ENCODE measurements around the gene CLTRN. TPM values are rescaled to one million over a fixed set of nuclear protein-coding genes. Genes with fewer than 3 reads are reported as not detected.

The CLTRN gene
- total and polyA plus RNA-seq, 8 donors, result 0.39 to 3.6 (median 2.4) TPM

- Histone ChIP-seq H3K27ac (peak overlapping the region in 1 of 2 donors; percentile 48), H3K36me3 (no peaks in the 10 kb centered on the region), H3K27me3 (peaks cover 0 to 17% of the 10 kb centered on the region in 2 donors), H3K9me3 (no peaks in the 10 kb centered on the region), H3K4me3 (no peak overlapping the region), H3K4me1 (no peaks in the 10 kb centered on the region)
- DNase-seq (no peak), ATAC-seq (peak; percentile 72)
- TF ChIP-seq, protein P1, sequence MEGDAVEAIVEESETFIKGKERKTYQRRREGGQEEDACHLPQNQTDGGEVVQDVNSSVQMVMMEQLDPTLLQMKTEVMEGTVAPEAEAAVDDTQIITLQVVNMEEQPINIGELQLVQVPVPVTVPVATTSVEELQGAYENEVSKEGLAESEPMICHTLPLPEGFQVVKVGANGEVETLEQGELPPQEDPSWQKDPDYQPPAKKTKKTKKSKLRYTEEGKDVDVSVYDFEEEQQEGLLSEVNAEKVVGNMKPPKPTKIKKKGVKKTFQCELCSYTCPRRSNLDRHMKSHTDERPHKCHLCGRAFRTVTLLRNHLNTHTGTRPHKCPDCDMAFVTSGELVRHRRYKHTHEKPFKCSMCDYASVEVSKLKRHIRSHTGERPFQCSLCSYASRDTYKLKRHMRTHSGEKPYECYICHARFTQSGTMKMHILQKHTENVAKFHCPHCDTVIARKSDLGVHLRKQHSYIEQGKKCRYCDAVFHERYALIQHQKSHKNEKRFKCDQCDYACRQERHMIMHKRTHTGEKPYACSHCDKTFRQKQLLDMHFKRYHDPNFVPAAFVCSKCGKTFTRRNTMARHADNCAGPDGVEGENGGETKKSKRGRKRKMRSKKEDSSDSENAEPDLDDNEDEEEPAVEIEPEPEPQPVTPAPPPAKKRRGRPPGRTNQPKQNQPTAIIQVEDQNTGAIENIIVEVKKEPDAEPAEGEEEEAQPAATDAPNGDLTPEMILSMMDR (IDR thresholded peaks at IDR 0.05), result no peak
- intact Hi-C loops (cut with DNase I), result no loop called here
These were observed 84.5 kb downstream of the CLTRN start for GRCh38 chrX:15579778-15580747.

Other genes with a start within 250 kb of the CLTRN start
- gene PIR, start 171.5 kb downstream of the CLTRN start, total RNA-seq, result 10 to 100 TPM; 16.5 to 32.7 TPM
- gene PIR, start 171.5 kb downstream of the CLTRN start, polyA plus RNA-seq (ENCODE audit: insufficient read length in 6 of 6), result 10 to 100 TPM in 3 of 6 donors, 1 to 10 TPM in 3; 8.0 to 12.0 (median 9.5) TPM
- 1 to 10 TPM; 2.6 to 3.8 TPM for gene BMX, start 164.0 kb downstream of the CLTRN start, total RNA-seq
- 1 to 10 TPM; 1.5 to 5.8 (median 2.3) TPM for gene BMX, start 164.0 kb downstream of the CLTRN start, polyA plus RNA-seq (ENCODE audit: insufficient read length in 6 of 6)
- 1 to 10 TPM; 2.0 to 3.6 TPM for gene ACE2, start 63.8 kb downstream of the CLTRN start, total RNA-seq
- 1 to 10 TPM in 1 of 6 donors, under 1 TPM in 5; 0.49 to 1.5 (median 0.69) TPM for gene ACE2, start 63.8 kb downstream of the CLTRN start, polyA plus RNA-seq (ENCODE audit: insufficient read length in 6 of 6)
- gene CA5B, start 73.5 kb upstream of the CLTRN start, total RNA-seq, result 10 to 100 TPM; 10.7 to 13.7 TPM
- gene CA5B, start 73.5 kb upstream of the CLTRN start, polyA plus RNA-seq (ENCODE audit: insufficient read length in 6 of 6), result 10 to 100 TPM; 12.1 to 18.5 (median 17.0) TPM
- 10 to 100 TPM; 10.9 to 11.5 TPM for gene ZRSR2, start 125.7 kb upstream of the CLTRN start, total RNA-seq
- 10 to 100 TPM; 18.6 to 25.8 (median 24.4) TPM for gene ZRSR2, start 125.7 kb upstream of the CLTRN start, polyA plus RNA-seq (ENCODE audit: insufficient read length in 6 of 6)
- 10 to 100 TPM; 35.9 to 63.4 TPM for gene AP1S2, start 190.0 kb upstream of the CLTRN start, total RNA-seq
- 10 to 100 TPM; 65.5 to 98.9 (median 73.7) TPM for gene AP1S2, start 190.0 kb upstream of the CLTRN start, polyA plus RNA-seq (ENCODE audit: insufficient read length in 6 of 6)

All from left lung (tissue), 10 donors.